H1 (cell line): ENCODE measurements around the gene B3GLCT. TPM values are rescaled to one million over a fixed set of nuclear protein-coding genes. Genes with fewer than 3 reads are reported as not detected.

Source experiments
- CBX5 ChIP-seq: fragments of 300-800, 300-1000 bp; sonication (generic); IDR thresholded peaks from 2 replicates; pipeline ENCODE4 v1.7.1; 2016; ENCODE audit warnings: antibody characterized with exemption, low read length, low read depth
- CHD7 ChIP-seq: fragments of 300-600 bp; sonication (generic); IDR thresholded peaks from 2 replicates; pipeline ENCODE4 v1.7.1; 2012; ENCODE audit warnings: low read length, moderate library complexity, mild to moderate bottlenecking, inconsistent platforms; ENCODE audit not compliant: insufficient replicate concordance
- EGR1 ChIP-seq: IDR thresholded peaks from 2 replicates; pipeline ENCODE4 v1.6.1; 2011; ENCODE audit warnings: low read depth, low read length, borderline replicate concordance
- FOSL1 ChIP-seq: IDR thresholded peaks from 2 replicates; pipeline ENCODE4 v1.6.1; 2011; ENCODE audit warnings: mild to moderate bottlenecking, low read depth, low read length, moderate library complexity; ENCODE audit not compliant: insufficient read depth
- GABPA ChIP-seq: IDR thresholded peaks from 2 replicates; pipeline ENCODE4 v1.6.1; 2011; ENCODE audit warnings: mild to moderate bottlenecking, low read length, moderate library complexity, borderline replicate concordance; ENCODE audit not compliant: insufficient read depth
- JUND ChIP-seq: IDR thresholded peaks from 2 replicates; pipeline ENCODE4 v1.6.1; 2011; ENCODE audit warnings: mild to moderate bottlenecking, improper control_type of control experiment, low read length
- KDM4A ChIP-seq: IDR thresholded peaks from one replicate; pipeline ENCODE4 v1.7.1; 2012; ENCODE audit warnings: low read depth, mild to moderate bottlenecking, moderate library complexity, low read length, inconsistent platforms; ENCODE audit not compliant: severe bottlenecking
- POLR2AphosphoS5 ChIP-seq: IDR thresholded peaks from 2 replicates; pipeline ENCODE4 v1.6.1; 2011; ENCODE audit warnings: low read depth, low read length
- RBBP5 ChIP-seq: IDR thresholded peaks from 2 replicates; pipeline ENCODE4 v1.7.1; 2012; ENCODE audit warnings: low read depth, mild to moderate bottlenecking, inconsistent platforms, low read length, moderate library complexity, borderline replicate concordance
- RFX5 ChIP-seq: IDR thresholded peaks from 2 replicates; pipeline ENCODE4 v1.6.1; 2011; ENCODE audit warnings: low read depth, low read length, improper control_type of control experiment, borderline replicate concordance
- SRF ChIP-seq: IDR thresholded peaks from 2 replicates; pipeline ENCODE4 v1.6.1; 2011; ENCODE audit warnings: mild to moderate bottlenecking, low read depth, low read length, moderate library complexity
- ZNF274 ChIP-seq: IDR thresholded peaks from 2 replicates; pipeline ENCODE4 v1.7.0; 2012; ENCODE audit warnings: low read length, borderline replicate concordance; ENCODE audit errors: extremely low read depth
- polyA plus RNA-seq, 7 experiments: library from polyadenylated mRNA; depleted of rRNA in 3 of 7; stranded (reverse) in 5 of 7; unstranded in 2 of 7; fragments of >200 nt in 5 of 7; fragments of 200-250 nt in 2 of 7; gene quantifications; 1 replicate in 5 of 7; 2 replicates in 1 of 7; 4 replicates in 1 of 7; pipeline versions ENCODE4 v1.2.1 to v1.2.3, GENCODE V29; 2011 to 2013; ENCODE audit warnings: missing spikeins in 2 of 7, mixed read lengths in 2 of 7
- total RNA-seq: library from RNA; stranded (reverse); fragmentation: NEBNext Ultra II Directional; extraction: Animal tissue kit (Norgen Biotek cat#: 25700); gene quantifications from 2 replicates; pipeline ENCODE4 v1.2.1, GENCODE V29; 2021

B3GLCT gene
- total and polyA plus RNA-seq, 2 of the 8 experiments (the other 6 are each of a cell fraction or from before 2014, with no cell fraction given): 1.5 to 4.1 TPM

DNA sequence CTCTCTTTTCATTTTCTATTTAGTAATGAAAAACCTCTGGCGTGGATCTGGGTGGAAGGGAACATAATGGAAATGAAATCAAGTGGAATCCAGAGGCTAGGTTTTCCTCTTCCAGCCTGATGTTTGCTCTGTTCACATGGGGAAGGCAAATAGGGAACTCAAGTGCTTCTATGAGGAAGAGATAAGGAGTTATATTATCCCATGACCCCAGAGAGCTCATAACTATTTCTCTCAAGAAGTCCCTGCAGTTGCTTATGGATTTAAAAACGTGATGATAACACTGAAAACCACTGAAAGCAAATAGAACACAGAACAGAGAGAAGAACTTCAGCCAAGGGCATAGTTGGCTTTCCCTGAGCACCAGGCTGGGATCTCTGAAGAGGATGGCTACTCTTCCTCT lies 157.8 kb downstream of the B3GLCT start (continued):
- TF ChIP-seq CHD7 (no peak), RFX5 (no peak), KDM4A (no peak), ZNF274 (no peak), SRF (no peak), EGR1 (no peak), JUND (no peak), POLR2AphosphoS5 (no peak), RBBP5 (no peak), CBX5 (no peak), FOSL1 (no peak), GABPA (no peak)
